Measurements from ENCODE around the gene PPP1R36. TPM values are rescaled to one million over a fixed set of nuclear protein-coding genes. Genes with fewer than 3 reads are reported as not detected.

Gene PPP1R36
- total RNA-seq, 1 experiment from 2014 or later = 0.50 TPM

GRCh38 chr14:64507376-64508156 is 42.2 kb upstream of the PPP1R36 start:
- Histone ChIP-seq H4K91ac (ENCODE audit: insufficient read length, low read depth, low read length) (no peak overlapping the region), H2BK15ac (ENCODE audit: low read depth, low read length) (no peak overlapping the region), H3K79me2 (ENCODE audit: insufficient read depth, low read length) (peaks cover 34% of the 10 kb centered on the region; the same call in 1 of the 2 replicates), H3K56ac (ENCODE audit: insufficient read length, low read depth, low read length) (no peak overlapping the region), H3K23ac (ENCODE audit: insufficient read length, low read depth, low read length) (no peak overlapping the region), H3K9ac (ENCODE audit: extremely low read depth, insufficient read length, low read length) (no peak overlapping the region), H3T11ph (ENCODE audit: low read length) (no peak overlapping the region), H3K18ac (ENCODE audit: insufficient read length, low read depth, low read length) (no peak overlapping the region), H2BK5ac (ENCODE audit: insufficient read length, low read length) (no peak overlapping the region), H2BK20ac (ENCODE audit: low read depth, low read length, poor library complexity, severe bottlenecking) (no peak overlapping the region), H2AFZ (ENCODE audit: low read length) (no peak overlapping the region), H3K4me2 (ENCODE audit: insufficient read depth, insufficient read length, low read length) (no peak overlapping the region), H3K4ac (ENCODE audit: low read depth, low read length) (no peak overlapping the region), H3K79me1 (ENCODE audit: insufficient read depth, low read depth, low read length, poor library complexity, severe bottlenecking) (no peaks in the 10 kb centered on the region), H3K4me1 (ENCODE audit: insufficient read depth, low read length) (no peaks in the 10 kb centered on the region; the same call in 1 of the 2 replicates), H4K5ac (ENCODE audit: insufficient read length, low read depth, low read length) (no peak overlapping the region), H3K27ac (ENCODE audit: insufficient read length, low read depth, low read length) (no peak overlapping the region), H2AK5ac (ENCODE audit: insufficient read length, low read length) (no peak overlapping the region), H2BK12ac (ENCODE audit: insufficient read length, low read depth, low read length) (no peak overlapping the region), H4K20me1 (ENCODE audit: control insufficient read depth, insufficient read depth, insufficient read length) (no peaks in the 10 kb centered on the region), H3K23me2 (ENCODE audit: insufficient read length, low read depth, low read length, poor library complexity, severe bottlenecking) (peaks cover 14% of the 10 kb centered on the region), H3K14ac (ENCODE audit: insufficient read depth, low read length) (no peak overlapping the region), H3K27me3 (ENCODE audit: insufficient read depth, low read length) (no peaks in the 10 kb centered on the region), H4K8ac (replicated peaks; ENCODE audit: insufficient read length, low read depth, low read length) (no peak overlapping the region), H3K9me3 (ENCODE audit: control insufficient read depth, low read depth, low read length) (no peaks in the 10 kb centered on the region), H2BK120ac (ENCODE audit: low read depth, low read length, poor library complexity, severe bottlenecking) (no peak overlapping the region)
- DNase-seq = no peak
- Mint-ChIP-seq H3K4me3 (0 out of 5 replicates have a peak overlapping the region, but pooled peaks of 1 of the 2 experiments have one; percentile 16), H3K4me1 (peaks cover 53 to 55% of the 10 kb centered on the region in 2 experiments), H3K27me3 (ENCODE audit: low read depth) (no peaks in the 10 kb centered on the region), H3K9me3 (no peaks in the 10 kb centered on the region), H3K36me3 (ENCODE audit: insufficient read depth in 1 of 3, low read depth in 3 of 3) (peaks cover 0 to 7% (median 3%) of the 10 kb centered on the region in 3 experiments; a peak in 3 of 7 replicates), H3K27ac (no peak overlapping the region)
- TF ChIP-seq CTCF (conservative IDR thresholded peaks at IDR 0.05) = no peak
- WGBS (ENCODE audit: extremely low coverage, insufficient read length, low lambda C conversion rate) = no CpG with 5 or more reads among the region's 4 CpGs

Measured in H9 (cell line).